Glutamatergic neuron (in vitro differentiated cells): Measurements from ENCODE around the gene CYP39A1. TPM values are rescaled to one million over a fixed set of nuclear protein-coding genes. Genes with fewer than 3 reads are reported as not detected.

Source experiments
- DNase-seq: peaks from one replicate; pipeline ENCODE4 v3.0.0; 2022
- H3K27ac Mint-ChIP-seq: one replicate; pipeline ENCODE4 v1.8.0; 2020; ENCODE audit warnings: mild to moderate bottlenecking, mixed read lengths, inconsistent platforms; ENCODE audit not compliant: unreplicated experiment
- H3K27me3 Mint-ChIP-seq: one replicate; pipeline ENCODE4 v1.8.0; 2020; ENCODE audit warnings: mild to moderate bottlenecking, moderate library complexity, mixed read lengths, inconsistent platforms; ENCODE audit not compliant: unreplicated experiment
- H3K36me3 Mint-ChIP-seq: one replicate; pipeline ENCODE4 v1.8.0; 2020; ENCODE audit warnings: mild to moderate bottlenecking, mixed read lengths, inconsistent platforms; ENCODE audit not compliant: unreplicated experiment
- H3K4me1 Mint-ChIP-seq: one replicate; pipeline ENCODE4 v1.8.0; 2020; ENCODE audit warnings: mild to moderate bottlenecking, low read depth, mixed read lengths, inconsistent platforms; ENCODE audit not compliant: unreplicated experiment
- H3K4me3 Mint-ChIP-seq: one replicate; pipeline ENCODE4 v1.8.0; 2020; ENCODE audit warnings: mild to moderate bottlenecking, mixed read lengths, inconsistent platforms; ENCODE audit not compliant: unreplicated experiment
- H3K9me3 Mint-ChIP-seq: one replicate; pipeline ENCODE4 v1.8.0; 2020; ENCODE audit warnings: mild to moderate bottlenecking, moderate library complexity, mixed read lengths, inconsistent platforms; ENCODE audit not compliant: unreplicated experiment
- total RNA-seq: library from RNA; stranded (reverse); fragmentation: NEBNext Ultra II Directional; extraction: Animal tissue kit (Norgen Biotek cat#: 25700); gene quantifications from one replicate; pipeline ENCODE4 v1.2.1, GENCODE V29; 2021; ENCODE audit not compliant: unreplicated experiment
- TF ChIP-seq, protein P1 (sequence below): fragments of 200-600 bp; sonication (generic); IDR thresholded peaks from one replicate; pipeline ENCODE4 v1.5.0; 2021; ENCODE audit not compliant: partially characterized antibody, unreplicated experiment

The CYP39A1 gene
- total RNA-seq, 1 donor from 2014 or later: 0.17 TPM

DNA sequence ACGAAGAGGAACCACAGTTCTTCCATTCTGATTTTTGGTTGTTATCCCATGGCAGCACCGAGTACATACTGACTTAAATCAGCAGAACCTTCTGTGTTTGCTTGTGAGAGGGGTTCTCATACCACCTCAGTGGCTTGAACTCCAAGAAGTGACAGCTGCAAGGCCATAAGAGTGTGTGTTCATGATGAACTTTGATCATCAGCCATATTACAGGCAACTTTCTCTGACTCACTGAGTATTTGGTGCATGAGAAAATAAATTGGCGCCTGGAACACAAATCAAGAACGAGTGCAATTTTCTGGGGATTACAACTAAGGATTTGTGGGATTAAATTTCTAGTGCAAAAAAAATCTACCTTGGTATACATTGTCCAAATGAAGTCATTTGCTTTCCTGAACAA lies 68.9 kb downstream of the CYP39A1 start:
- Mint-ChIP-seq H3K4me1 (no peaks in the 10 kb centered on the region), H3K9me3 (no peaks in the 10 kb centered on the region), H3K27ac (no peak overlapping the region), H3K36me3 (no peaks in the 10 kb centered on the region), H3K4me3 (no peak overlapping the region), H3K27me3 (no peaks in the 10 kb centered on the region)
- TF ChIP-seq, protein P1, sequence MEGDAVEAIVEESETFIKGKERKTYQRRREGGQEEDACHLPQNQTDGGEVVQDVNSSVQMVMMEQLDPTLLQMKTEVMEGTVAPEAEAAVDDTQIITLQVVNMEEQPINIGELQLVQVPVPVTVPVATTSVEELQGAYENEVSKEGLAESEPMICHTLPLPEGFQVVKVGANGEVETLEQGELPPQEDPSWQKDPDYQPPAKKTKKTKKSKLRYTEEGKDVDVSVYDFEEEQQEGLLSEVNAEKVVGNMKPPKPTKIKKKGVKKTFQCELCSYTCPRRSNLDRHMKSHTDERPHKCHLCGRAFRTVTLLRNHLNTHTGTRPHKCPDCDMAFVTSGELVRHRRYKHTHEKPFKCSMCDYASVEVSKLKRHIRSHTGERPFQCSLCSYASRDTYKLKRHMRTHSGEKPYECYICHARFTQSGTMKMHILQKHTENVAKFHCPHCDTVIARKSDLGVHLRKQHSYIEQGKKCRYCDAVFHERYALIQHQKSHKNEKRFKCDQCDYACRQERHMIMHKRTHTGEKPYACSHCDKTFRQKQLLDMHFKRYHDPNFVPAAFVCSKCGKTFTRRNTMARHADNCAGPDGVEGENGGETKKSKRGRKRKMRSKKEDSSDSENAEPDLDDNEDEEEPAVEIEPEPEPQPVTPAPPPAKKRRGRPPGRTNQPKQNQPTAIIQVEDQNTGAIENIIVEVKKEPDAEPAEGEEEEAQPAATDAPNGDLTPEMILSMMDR: no peak
- no peak for DNase-seq

- TF ChIP-seq, protein P1: no peak
- Mint-ChIP-seq H3K27me3 (no peaks in the 10 kb centered on the region), H3K4me1 (no peaks in the 10 kb centered on the region), H3K9me3 (no peaks in the 10 kb centered on the region), H3K27ac (no peak overlapping the region), H3K36me3 (no peaks in the 10 kb centered on the region), H3K4me3 (no peak overlapping the region)
- DNase-seq: no peak
Observed at GRCh38 chr6:46583081-46583480, 69.5 kb downstream of the CYP39A1 start.

DNA sequence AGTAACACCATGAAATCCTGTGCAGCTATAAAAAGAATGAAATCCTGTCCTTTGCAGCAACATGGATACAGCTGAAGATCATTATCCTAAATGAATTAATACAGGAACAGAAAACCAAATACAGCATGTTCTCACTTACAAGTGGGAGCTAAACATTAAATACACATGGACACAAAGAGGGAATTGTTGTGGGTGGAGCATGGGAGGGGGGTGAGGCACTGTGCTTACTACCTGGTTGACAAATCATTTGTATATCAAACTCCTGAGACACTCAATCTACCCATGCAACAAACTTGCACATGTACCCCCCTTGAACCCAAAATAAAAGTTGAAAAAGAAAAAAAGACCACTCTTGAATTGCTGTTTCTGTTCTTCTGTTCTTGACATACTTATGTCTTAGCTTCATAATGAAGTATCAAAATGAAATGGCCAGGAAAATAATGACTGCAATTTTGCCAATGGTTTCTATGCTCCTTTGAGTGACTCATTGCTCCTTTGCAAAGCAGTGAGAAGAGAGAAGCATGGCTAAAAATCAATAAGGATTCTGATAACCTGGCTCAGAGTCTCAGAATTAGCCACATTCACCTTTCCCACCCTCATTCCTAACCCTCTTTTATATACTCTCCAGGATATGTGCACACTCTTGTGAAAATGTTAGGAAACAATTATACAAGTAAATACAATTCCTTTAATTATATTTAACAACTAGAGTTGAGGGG lies 71.0 kb downstream of the CYP39A1 start:
- Mint-ChIP-seq H3K27ac (no peak overlapping the region), H3K4me1 (no peaks in the 10 kb centered on the region), H3K36me3 (no peaks in the 10 kb centered on the region), H3K9me3 (peaks cover 2% of the 10 kb centered on the region), H3K27me3 (no peaks in the 10 kb centered on the region), H3K4me3 (no peak overlapping the region)
- TF ChIP-seq, protein P1: no peak
- no peak for DNase-seq

DNA sequence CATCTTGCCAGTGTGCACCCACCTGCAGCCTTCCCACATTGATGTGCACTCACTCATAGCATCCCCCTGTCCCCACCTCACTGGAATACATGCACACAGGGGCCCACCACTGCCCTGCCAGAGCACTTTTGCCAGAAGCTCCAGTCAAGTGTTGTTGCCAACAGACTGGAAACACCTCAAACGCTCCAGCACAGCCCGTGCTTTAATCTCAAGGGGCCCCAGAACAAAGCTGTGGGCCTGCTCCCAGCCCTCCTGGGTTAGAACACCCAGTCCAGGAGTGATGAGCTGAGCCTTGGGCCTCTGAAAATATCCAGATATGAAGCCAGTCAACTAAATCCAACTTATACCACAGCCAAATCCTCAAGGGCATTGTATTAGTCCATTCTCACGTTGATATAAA lies 77.1 kb downstream of the CYP39A1 start:
- TF ChIP-seq, protein P1: no peak
- H3K27ac Mint-ChIP-seq: no peak overlapping the region
- no peak for DNase-seq
- peaks cover 8% of the 10 kb centered on the region for H3K36me3 Mint-ChIP-seq
- peaks cover 2% of the 10 kb centered on the region for H3K9me3 Mint-ChIP-seq
- H3K27me3 Mint-ChIP-seq: no peaks in the 10 kb centered on the region
- H3K4me1 Mint-ChIP-seq: no peaks in the 10 kb centered on the region
- H3K4me3 Mint-ChIP-seq: no peak overlapping the region

GRCh38 chr6:46573140-46573539 lies 79.5 kb downstream of the CYP39A1 start:
- no peak overlapping the region for H3K4me3 Mint-ChIP-seq
- H3K9me3 Mint-ChIP-seq: peaks cover 2% of the 10 kb centered on the region
- H3K27ac Mint-ChIP-seq: no peak overlapping the region
- no peaks in the 10 kb centered on the region for H3K27me3 Mint-ChIP-seq
- TF ChIP-seq, protein P1: no peak
- peaks cover 8% of the 10 kb centered on the region for H3K36me3 Mint-ChIP-seq
- H3K4me1 Mint-ChIP-seq: no peaks in the 10 kb centered on the region
- DNase-seq: no peak
